Measurements from ENCODE around the gene LYPLAL1.

Gene LYPLAL1

GRCh38 chr1:219173758-219174459, at the start of gene LYPLAL1:
TSS of gene LYPLAL1 (plus strand) at chr1:219173878. CDS start at chr1:219173891, 13 bp downstream.
- peak; percentile 86 for DNase-seq

- no peak for DNase-seq
Measured at GRCh38 chr1:219124163-219124562, 49.5 kb upstream of the LYPLAL1 start.

- no peak for DNase-seq
Measured at GRCh38 chr1:219125342-219125741, 48.3 kb upstream of the LYPLAL1 start.

- no peak for DNase-seq
Measured at GRCh38 chr1:219126377-219126776, 47.3 kb upstream of the LYPLAL1 start.

GRCh38 chr1:219128957-219129356, 44.7 kb upstream of the LYPLAL1 start:
- no peak for DNase-seq

- no peak for DNase-seq
Measured at GRCh38 chr1:219130366-219130935, 43.2 kb upstream of the LYPLAL1 start.

- no peak for DNase-seq
Measured at GRCh38 chr1:219132939-219133338, 40.7 kb upstream of the LYPLAL1 start.

GRCh38 chr1:219138747-219139146, 34.9 kb upstream of the LYPLAL1 start:
- DNase-seq: no peak

- DNase-seq: no peak
Measured at GRCh38 chr1:219140303-219140877, 33.3 kb upstream of the LYPLAL1 start.

GRCh38 chr1:219143735-219144134, 29.9 kb upstream of the LYPLAL1 start:
- no peak for DNase-seq

GRCh38 chr1:219144658-219145315, 28.9 kb upstream of the LYPLAL1 start:
- DNase-seq: no peak

- no peak for DNase-seq
Measured at GRCh38 chr1:219147571-219148019, 26.1 kb upstream of the LYPLAL1 start.

- no peak for DNase-seq
Measured at GRCh38 chr1:219149009-219149577, 24.6 kb upstream of the LYPLAL1 start.

GRCh38 chr1:219149953-219150352, 23.7 kb upstream of the LYPLAL1 start:
- DNase-seq: no peak

- DNase-seq: no peak
Measured at GRCh38 chr1:219150913-219151312, 22.8 kb upstream of the LYPLAL1 start.

GRCh38 chr1:219151467-219151866, 22.2 kb upstream of the LYPLAL1 start:
- DNase-seq: no peak

GRCh38 chr1:219152751-219153150, 20.9 kb upstream of the LYPLAL1 start:
- DNase-seq: no peak

- no peak for DNase-seq
Measured at GRCh38 chr1:219153723-219154122, 20.0 kb upstream of the LYPLAL1 start.

GRCh38 chr1:219155135-219155534, 18.5 kb upstream of the LYPLAL1 start:
- DNase-seq: no peak

- DNase-seq: no peak
Measured at GRCh38 chr1:219159946-219160645, 13.6 kb upstream of the LYPLAL1 start.

- DNase-seq: no peak
Measured at GRCh38 chr1:219160967-219161366, 12.7 kb upstream of the LYPLAL1 start.

GRCh38 chr1:219161371-219161770, 12.3 kb upstream of the LYPLAL1 start:
- no peak for DNase-seq

All from COR-L47 (cell line).